Pons (tissue), 1 donor: ENCODE measurements around the gene SLC35D3.
"Not testable (repeated sequence)": the region's sequence is repeated elsewhere in the genome, so short reads cannot be mapped to it uniquely, and the experiment has no call there.

ENCODE experiments used
- DNase-seq: peaks from one replicate; pipeline ENCODE4 v3.0.0-alpha.2; 2016; ENCODE audit warnings: low spot score

The SLC35D3 gene

GRCh38 chr6:136964398-136964797 lies 42.3 kb downstream of the SLC35D3 start:
- no peak for DNase-seq

- DNase-seq = peak; percentile 65
These were observed 46.0 kb downstream of the SLC35D3 start for GRCh38 chr6:136967876-136968752.

GRCh38 chr6:136968837-136969236 lies 46.7 kb downstream of the SLC35D3 start:
- no peak for DNase-seq

- DNase-seq = no peak
These were observed 47.3 kb downstream of the SLC35D3 start for GRCh38 chr6:136969433-136969832.

- no peak for DNase-seq
These were observed 47.8 kb downstream of the SLC35D3 start for GRCh38 chr6:136969930-136970329.

GRCh38 chr6:136971609-136972008 lies 49.5 kb downstream of the SLC35D3 start:
- no peak for DNase-seq

- DNase-seq = not testable (repeated sequence)
These were observed 51.7 kb downstream of the SLC35D3 start for GRCh38 chr6:136973781-136974180.
